OCI-LY3 (cell line): ENCODE measurements around the gene VN1R5.

Source experiments
- CTCF ChIP-seq: fragments of 200-600, 300-600 bp; sonication (generic); IDR thresholded peaks from 2 replicates; pipeline ENCODE4 v1.5.1; 2014; ENCODE audit warnings: antibody characterized with exemption, low read length, low read depth
- EZH2phosphoT487 ChIP-seq: fragments of 200-600 bp; shearing (Covaris generic); IDR thresholded peaks from 2 replicates; pipeline ENCODE4 v1.6.1; 2018; ENCODE audit warnings: antibody characterized with exemption, mixed run types, low read depth

GRCh38 chr1:247299723-247300381 is 44.0 kb downstream of the VN1R5 start:
- no peak for TF ChIP-seq CTCF
- TF ChIP-seq EZH2phosphoT487 = no peak
